Measurements from ENCODE around the gene RASSF3. TPM values are rescaled to one million over a fixed set of nuclear protein-coding genes. Genes with fewer than 3 reads are reported as not detected.
"Not testable (repeated sequence)": the region's sequence is repeated elsewhere in the genome, so short reads cannot be mapped to it uniquely, and the experiment has no call there.

RASSF3 gene
- total RNA-seq, 4 donors from 2014 or later: 35.3 to 68.5 (median 45.9) TPM

GRCh38 chr12:64621257-64621942, 11.1 kb downstream of the RASSF3 start:
- TF ChIP-seq CTCF (IDR thresholded peaks at IDR 0.05): no peak
- ATAC-seq (ENCODE audit: low FRiP score) (no peak), DNase-seq (ENCODE audit: low spot score) (no peak)

- TF ChIP-seq CTCF (IDR thresholded peaks at IDR 0.05): no peak
- DNase-seq (ENCODE audit: low spot score) (no peak), ATAC-seq (ENCODE audit: low FRiP score) (no peak)
Observed at GRCh38 chr12:64624035-64624434, 13.7 kb downstream of the RASSF3 start.

- no peak for DNase-seq (ENCODE audit: low spot score)
- peak; percentile 46 for ATAC-seq (ENCODE audit: low FRiP score)
- no peak for TF ChIP-seq CTCF (IDR thresholded peaks at IDR 0.05)
Observed at GRCh38 chr12:64625243-64626077, 15.2 kb downstream of the RASSF3 start.

GRCh38 chr12:64626588-64626987, 16.3 kb downstream of the RASSF3 start:
- ATAC-seq (ENCODE audit: low FRiP score); DNase-seq (ENCODE audit: low spot score): not testable (repeated sequence)

- no peak for DNase-seq (ENCODE audit: low spot score)
- no peak for TF ChIP-seq CTCF (IDR thresholded peaks at IDR 0.05)
- peak; percentile 82 for ATAC-seq (ENCODE audit: low FRiP score)
Observed at GRCh38 chr12:64627771-64628170, 17.5 kb downstream of the RASSF3 start.

- ATAC-seq (ENCODE audit: low FRiP score) (no peak), DNase-seq (ENCODE audit: low spot score) (no peak)
- TF ChIP-seq CTCF (IDR thresholded peaks at IDR 0.05): no peak
Observed at GRCh38 chr12:64631197-64631596, 20.9 kb downstream of the RASSF3 start.

GRCh38 chr12:64633011-64633939, 23.0 kb downstream of the RASSF3 start:
- no peak for TF ChIP-seq CTCF (IDR thresholded peaks at IDR 0.05)
- DNase-seq (ENCODE audit: low spot score) (no peak), ATAC-seq (ENCODE audit: low FRiP score) (no peak)
